DMS 273 (cell line): ENCODE measurements around the gene CSRP1.
"Not testable (repeated sequence)": the region's sequence is repeated elsewhere in the genome, so short reads cannot be mapped to it uniquely, and the experiment has no call there.

ENCODE experiments used
- DNase-seq: peaks from one replicate; lab custom pipeline; 2025; ENCODE audit not compliant: unreplicated experiment; lab: John Stamatoyannopoulos, UW

Gene CSRP1

GRCh38 chr1:201537891-201538611 lies 31.1 kb upstream of the CSRP1 start:
- DNase-seq = peak; percentile 53

GRCh38 chr1:201537467-201537866 lies 30.5 kb upstream of the CSRP1 start:
- no peak for DNase-seq

- DNase-seq = no peak
Measured at GRCh38 chr1:201537028-201537427, 30.1 kb upstream of the CSRP1 start.

- DNase-seq = no peak
Measured at GRCh38 chr1:201536558-201536957, 29.6 kb upstream of the CSRP1 start.

- no peak for DNase-seq
Measured at GRCh38 chr1:201535919-201536245, 29.0 kb upstream of the CSRP1 start.

GRCh38 chr1:201535046-201535918 lies 28.4 kb upstream of the CSRP1 start:
- no peak for DNase-seq

- DNase-seq = no peak
Measured at GRCh38 chr1:201533836-201534235, 26.9 kb upstream of the CSRP1 start.

GRCh38 chr1:201531551-201532425 lies 24.9 kb upstream of the CSRP1 start:
- peak; percentile 78 for DNase-seq

GRCh38 chr1:201530741-201531531 lies 24.0 kb upstream of the CSRP1 start:
- peak; percentile 93 for DNase-seq

GRCh38 chr1:201528631-201529252 lies 21.8 kb upstream of the CSRP1 start:
- DNase-seq = no peak

- DNase-seq = no peak
Measured at GRCh38 chr1:201527879-201528278, 21.0 kb upstream of the CSRP1 start.

- no peak for DNase-seq
Measured at GRCh38 chr1:201525193-201525778, 18.4 kb upstream of the CSRP1 start.

GRCh38 chr1:201520046-201520575 lies 13.2 kb upstream of the CSRP1 start:
- not testable (repeated sequence) for DNase-seq

GRCh38 chr1:201518071-201518470 lies 11.1 kb upstream of the CSRP1 start:
- DNase-seq = no peak

- no peak for DNase-seq
Measured at GRCh38 chr1:201517631-201518030, 10.7 kb upstream of the CSRP1 start.

GRCh38 chr1:201516511-201517127 lies 9.7 kb upstream of the CSRP1 start:
- no peak for DNase-seq

GRCh38 chr1:201515895-201516294 lies 9.0 kb upstream of the CSRP1 start:
- no peak for DNase-seq

GRCh38 chr1:201515062-201515750 lies 8.3 kb upstream of the CSRP1 start:
- DNase-seq = no peak

GRCh38 chr1:201514466-201514865 lies 7.5 kb upstream of the CSRP1 start:
- no peak for DNase-seq
